ENCODE measurements around the gene SAE1.
"Not testable (repeated sequence)": the region's sequence is repeated elsewhere in the genome, so short reads cannot be mapped to it uniquely, and the experiment has no call there.

GRCh38 chr19:47141252-47141651 is 10.6 kb downstream of the SAE1 start:
- TF ChIP-seq, protein P1, sequence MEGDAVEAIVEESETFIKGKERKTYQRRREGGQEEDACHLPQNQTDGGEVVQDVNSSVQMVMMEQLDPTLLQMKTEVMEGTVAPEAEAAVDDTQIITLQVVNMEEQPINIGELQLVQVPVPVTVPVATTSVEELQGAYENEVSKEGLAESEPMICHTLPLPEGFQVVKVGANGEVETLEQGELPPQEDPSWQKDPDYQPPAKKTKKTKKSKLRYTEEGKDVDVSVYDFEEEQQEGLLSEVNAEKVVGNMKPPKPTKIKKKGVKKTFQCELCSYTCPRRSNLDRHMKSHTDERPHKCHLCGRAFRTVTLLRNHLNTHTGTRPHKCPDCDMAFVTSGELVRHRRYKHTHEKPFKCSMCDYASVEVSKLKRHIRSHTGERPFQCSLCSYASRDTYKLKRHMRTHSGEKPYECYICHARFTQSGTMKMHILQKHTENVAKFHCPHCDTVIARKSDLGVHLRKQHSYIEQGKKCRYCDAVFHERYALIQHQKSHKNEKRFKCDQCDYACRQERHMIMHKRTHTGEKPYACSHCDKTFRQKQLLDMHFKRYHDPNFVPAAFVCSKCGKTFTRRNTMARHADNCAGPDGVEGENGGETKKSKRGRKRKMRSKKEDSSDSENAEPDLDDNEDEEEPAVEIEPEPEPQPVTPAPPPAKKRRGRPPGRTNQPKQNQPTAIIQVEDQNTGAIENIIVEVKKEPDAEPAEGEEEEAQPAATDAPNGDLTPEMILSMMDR (IDR thresholded peaks at IDR 0.05) = not testable (repeated sequence)
- not testable (repeated sequence) for TF ChIP-seq POLR2A (IDR thresholded peaks at IDR 0.05); POLR2AphosphoS5 (IDR thresholded peaks at IDR 0.05); EP300 (IDR thresholded peaks at IDR 0.05; ENCODE audit: low read depth)
